Measurements from ENCODE around the gene ZNF580.
A peak's percentile ranks its signal among the peaks of the same experiment; 100 is the strongest.

Gene ZNF580

GRCh38 chr19:55646889-55647731 lies 6.3 kb downstream of the ZNF580 start:
- no peak for DNase-seq (ENCODE audit: low spot score)

GRCh38 chr19:55647732-55648584 lies 7.2 kb downstream of the ZNF580 start, which contains the start of gene CCDC106:
Gene CCDC106, plus strand, starts transcription at chr19:55648212. Its CDS starts 835 bp downstream, at chr19:55649047.
- peak; percentile 82 for DNase-seq (ENCODE audit: low spot score)

GRCh38 chr19:55648585-55649267 lies 7.9 kb downstream of the ZNF580 start:
- no peak for DNase-seq (ENCODE audit: low spot score)

- no peak for DNase-seq (ENCODE audit: low spot score)
Observed at GRCh38 chr19:55649268-55650125, 8.7 kb downstream of the ZNF580 start.

- no peak for DNase-seq (ENCODE audit: low spot score)
Observed at GRCh38 chr19:55650126-55650557, 9.3 kb downstream of the ZNF580 start.

GRCh38 chr19:55650602-55651230 lies 9.9 kb downstream of the ZNF580 start:
- no peak for DNase-seq (ENCODE audit: low spot score)

GRCh38 chr19:55651236-55651635 lies 10.4 kb downstream of the ZNF580 start:
- DNase-seq (ENCODE audit: low spot score) = no peak

- DNase-seq (ENCODE audit: low spot score) = no peak
Observed at GRCh38 chr19:55652311-55653128, 11.7 kb downstream of the ZNF580 start.

- peak; percentile 97 for DNase-seq (ENCODE audit: low spot score)
Observed at GRCh38 chr19:55653651-55654322, 13.0 kb downstream of the ZNF580 start.

GRCh38 chr19:55654323-55654867 lies 13.6 kb downstream of the ZNF580 start:
- DNase-seq (ENCODE audit: low spot score) = peak; percentile 97

- DNase-seq (ENCODE audit: low spot score) = peak; percentile 93
Observed at GRCh38 chr19:55654868-55655647, 14.3 kb downstream of the ZNF580 start, which contains the start of gene U2AF2. Gene U2AF2, plus strand, starts transcription at chr19:55655035. Its CDS starts 70 bp downstream, at chr19:55655105.

GRCh38 chr19:55655648-55656040 lies 14.8 kb downstream of the ZNF580 start:
- no peak for DNase-seq (ENCODE audit: low spot score)

GRCh38 chr19:55656552-55656951 lies 15.8 kb downstream of the ZNF580 start:
- no peak for DNase-seq (ENCODE audit: low spot score)

GRCh38 chr19:55656988-55657747 lies 16.4 kb downstream of the ZNF580 start:
- no peak for DNase-seq (ENCODE audit: low spot score)

GRCh38 chr19:55658846-55659459 lies 18.2 kb downstream of the ZNF580 start:
- DNase-seq (ENCODE audit: low spot score) = no peak

- DNase-seq (ENCODE audit: low spot score) = no peak
Observed at GRCh38 chr19:55659822-55660221, 19.0 kb downstream of the ZNF580 start.

GRCh38 chr19:55660404-55660803 lies 19.6 kb downstream of the ZNF580 start:
- DNase-seq (ENCODE audit: low spot score) = no peak

Measured in Ammon's horn (tissue), 1 donor.